Activated gamma-delta T cell (primary cell): ENCODE data around the gene TBC1D1.

Experiments used
- DNase-seq: peaks from one replicate; lab custom pipeline; 2025; lab: John Stamatoyannopoulos, UW
- total RNA-seq, 2 donors: gene quantifications; one replicate each; lab custom pipeline; 2026; lab: John Stamatoyannopoulos, UW

Gene TBC1D1
- 111 to 112 reads per million in 2 donors for total RNA-seq

GRCh38 chr4:37890801-37891259 is at the start of gene TBC1D1:
Gene TBC1D1 (plus strand): TSS chr4:37891084. CDS start chr4:37902096, 11,012 bp downstream.
- peak; percentile 39 for DNase-seq

GRCh38 chr4:37844204-37844603 is 46.7 kb upstream of the TBC1D1 start:
- no peak for DNase-seq

- no peak for DNase-seq
Observed at GRCh38 chr4:37845201-37845600, 45.7 kb upstream of the TBC1D1 start.

- DNase-seq = no peak
Observed at GRCh38 chr4:37847311-37847884, 43.5 kb upstream of the TBC1D1 start.

- no peak for DNase-seq
Observed at GRCh38 chr4:37852376-37852775, 38.5 kb upstream of the TBC1D1 start.

- DNase-seq = no peak
Observed at GRCh38 chr4:37858112-37858511, 32.8 kb upstream of the TBC1D1 start.

- DNase-seq = no peak
Observed at GRCh38 chr4:37858872-37859271, 32.0 kb upstream of the TBC1D1 start.

- DNase-seq = no peak
Observed at GRCh38 chr4:37860266-37860665, 30.6 kb upstream of the TBC1D1 start.

- no peak for DNase-seq
Observed at GRCh38 chr4:37862961-37863360, 27.9 kb upstream of the TBC1D1 start.

- DNase-seq = no peak
Observed at GRCh38 chr4:37864786-37865185, 26.1 kb upstream of the TBC1D1 start.

- DNase-seq = no peak
Observed at GRCh38 chr4:37865450-37865849, 25.4 kb upstream of the TBC1D1 start.

GRCh38 chr4:37867102-37867501 is 23.8 kb upstream of the TBC1D1 start:
- DNase-seq = no peak

- DNase-seq = no peak
Observed at GRCh38 chr4:37868238-37868637, 22.6 kb upstream of the TBC1D1 start.

- no peak for DNase-seq
Observed at GRCh38 chr4:37872310-37872988, 18.4 kb upstream of the TBC1D1 start.

- DNase-seq = no peak
Observed at GRCh38 chr4:37873386-37873785, 17.5 kb upstream of the TBC1D1 start.

GRCh38 chr4:37876156-37876555 is 14.7 kb upstream of the TBC1D1 start:
- no peak for DNase-seq

- no peak for DNase-seq
Observed at GRCh38 chr4:37879365-37879764, 11.5 kb upstream of the TBC1D1 start.

GRCh38 chr4:37881811-37882210 is 9.1 kb upstream of the TBC1D1 start:
- no peak for DNase-seq

GRCh38 chr4:37882665-37883296 is 8.1 kb upstream of the TBC1D1 start:
- DNase-seq = no peak

GRCh38 chr4:37884855-37885487 is 5.9 kb upstream of the TBC1D1 start:
- no peak for DNase-seq

- DNase-seq = no peak
Observed at GRCh38 chr4:37885496-37885895, 5.4 kb upstream of the TBC1D1 start.
